H9 (cell line): ENCODE measurements around the gene ENO4. TPM values are rescaled to one million over a fixed set of nuclear protein-coding genes. Genes with fewer than 3 reads are reported as not detected.

Experiments
- DNase-seq: peaks from one replicate; pipeline ENCODE4 v3.0.0-alpha.2; 2017
- H2AFZ ChIP-seq: one replicate; pipeline ENCODE4 v1.6.1; 2013; ENCODE audit warnings: mild to moderate bottlenecking, low read length, control low read depth, moderate library complexity
- H2AK5ac ChIP-seq: 2 replicates; pipeline ENCODE4 v1.6.1; 2013; ENCODE audit warnings: low read length, control low read depth, mixed read lengths; ENCODE audit not compliant: insufficient read length
- H2BK120ac ChIP-seq: one replicate; pipeline ENCODE4 v1.6.1; 2013; ENCODE audit warnings: low read depth, mild to moderate bottlenecking, low read length, control low read depth, inconsistent platforms; ENCODE audit not compliant: poor library complexity, severe bottlenecking
- H2BK12ac ChIP-seq: 2 replicates; pipeline ENCODE4 v1.6.1; 2013; ENCODE audit warnings: low read length, control low read depth, mixed read lengths, low read depth; ENCODE audit not compliant: insufficient read length
- H2BK15ac ChIP-seq: 2 replicates; pipeline ENCODE4 v1.6.1; 2013; ENCODE audit warnings: low read depth, low read length, control low read depth
- H2BK20ac ChIP-seq: one replicate; pipeline ENCODE4 v1.6.1; 2013; ENCODE audit warnings: low read depth, mild to moderate bottlenecking, low read length, control low read depth, inconsistent platforms; ENCODE audit not compliant: poor library complexity, severe bottlenecking
- H2BK5ac ChIP-seq: 2 replicates; pipeline ENCODE4 v1.6.1; 2013; ENCODE audit warnings: low read length, control low read depth, mixed read lengths; ENCODE audit not compliant: insufficient read length
- H3K14ac ChIP-seq: 2 replicates; pipeline ENCODE4 v1.6.1; 2013; ENCODE audit warnings: low read length, control low read depth; ENCODE audit not compliant: insufficient read depth
- H3K18ac ChIP-seq: 2 replicates; pipeline ENCODE4 v1.6.1; 2013; ENCODE audit warnings: low read depth, mild to moderate bottlenecking, mixed read lengths, low read length, control low read depth; ENCODE audit not compliant: insufficient read length
- H3K23ac ChIP-seq: 2 replicates; pipeline ENCODE4 v1.6.1; 2013; ENCODE audit warnings: low read length, control low read depth, mixed read lengths, low read depth; ENCODE audit not compliant: insufficient read length
- H3K23me2 ChIP-seq: 2 replicates; pipeline ENCODE4 v1.6.1; 2013; ENCODE audit warnings: low read depth, mild to moderate bottlenecking, mixed read lengths, low read length, control low read depth; ENCODE audit not compliant: insufficient read length, poor library complexity, severe bottlenecking
- H3K27ac ChIP-seq: 2 replicates; pipeline ENCODE4 v1.5.1; 2013; ENCODE audit warnings: low read length, control low read depth, mixed read lengths, low read depth; ENCODE audit not compliant: insufficient read length
- H3K27me3 ChIP-seq: 2 replicates; pipeline ENCODE4 v1.6.1; 2013; ENCODE audit warnings: low read length, control low read depth, inconsistent platforms; ENCODE audit not compliant: insufficient read depth
- H3K4ac ChIP-seq: 2 replicates; pipeline ENCODE4 v1.6.1; 2013; ENCODE audit warnings: low read depth, mild to moderate bottlenecking, control low read depth, inconsistent platforms, low read length, moderate library complexity
- H3K4me1 ChIP-seq: 2 replicates; pipeline ENCODE4 v1.6.1; 2013; ENCODE audit warnings: low read length, control low read depth, inconsistent platforms; ENCODE audit not compliant: insufficient read depth
- H3K4me2 ChIP-seq: 2 replicates; pipeline ENCODE4 v1.6.1; 2013; ENCODE audit warnings: low read length, control low read depth, mixed read lengths; ENCODE audit not compliant: insufficient read length, insufficient read depth
- H3K56ac ChIP-seq: 2 replicates; pipeline ENCODE4 v1.6.1; 2013; ENCODE audit warnings: low read depth, mild to moderate bottlenecking, mixed read lengths, low read length, control low read depth; ENCODE audit not compliant: insufficient read length
- H3K79me1 ChIP-seq: 2 replicates; pipeline ENCODE4 v1.6.1; 2013; ENCODE audit warnings: low read depth, mild to moderate bottlenecking, moderate library complexity, low read length, control low read depth, inconsistent platforms; ENCODE audit not compliant: insufficient read depth, poor library complexity, severe bottlenecking
- H3K79me2 ChIP-seq: 2 replicates; pipeline ENCODE4 v1.6.1; 2013; ENCODE audit warnings: low read length, control low read depth, inconsistent platforms; ENCODE audit not compliant: insufficient read depth
- H3K9ac ChIP-seq: 2 replicates; pipeline ENCODE4 v1.6.1; 2013; ENCODE audit warnings: low read length, control low read depth, mixed read lengths; ENCODE audit not compliant: insufficient read length; ENCODE audit errors: extremely low read depth
- H3K9me3 ChIP-seq: one replicate; pipeline ENCODE4 v1.6.1; 2013; ENCODE audit warnings: low read depth, low read length, inconsistent platforms; ENCODE audit not compliant: control insufficient read depth
- H3T11ph ChIP-seq: one replicate; pipeline ENCODE4 v1.6.1; 2013; ENCODE audit warnings: mild to moderate bottlenecking, low read length, control low read depth, inconsistent platforms
- H4K20me1 ChIP-seq: one replicate; pipeline ENCODE4 v1.6.1; 2013; ENCODE audit not compliant: control insufficient read depth, insufficient read length, insufficient read depth
- H4K5ac ChIP-seq: 2 replicates; pipeline ENCODE4 v1.6.1; 2013; ENCODE audit warnings: low read depth, mild to moderate bottlenecking, mixed read lengths, low read length, control low read depth; ENCODE audit not compliant: insufficient read length
- H4K8ac ChIP-seq: replicated peaks from 2 replicates; pipeline ENCODE4 v1.6.1; 2013; ENCODE audit warnings: low read length, control low read depth, mixed read lengths, low read depth; ENCODE audit not compliant: insufficient read length
- H4K91ac ChIP-seq: 2 replicates; pipeline ENCODE4 v1.6.1; 2013; ENCODE audit warnings: low read depth, mild to moderate bottlenecking, moderate library complexity, mixed read lengths, low read length, control low read depth; ENCODE audit not compliant: insufficient read length
- H3K27ac Mint-ChIP-seq, 3 experiments: 2 replicates in 2 of 3; 3 replicates in 1 of 3; pipeline ENCODE4 v1.8.0; 2020 to 2021; ENCODE audit warnings: mixed read lengths in 3 of 3, mild to moderate bottlenecking in 1 of 3, moderate library complexity in 1 of 3
- H3K27me3 Mint-ChIP-seq: 2 replicates; pipeline ENCODE4 v1.8.0; 2021; ENCODE audit warnings: low read depth, mild to moderate bottlenecking, moderate library complexity, mixed read lengths
- H3K36me3 Mint-ChIP-seq, 3 experiments: 2 replicates in 2 of 3; 3 replicates in 1 of 3; pipeline ENCODE4 v1.8.0; 2020 to 2021; ENCODE audit warnings: low read depth in 3 of 3, mixed read lengths in 3 of 3; ENCODE audit not compliant: insufficient read depth in 1 of 3
- H3K4me1 Mint-ChIP-seq, 2 experiments: 2 replicates each; pipeline ENCODE4 v1.8.0; 2020; ENCODE audit warnings: mixed read lengths in 2 of 2
- H3K4me3 Mint-ChIP-seq, 2 experiments: 2 replicates in 1 of 2; 3 replicates in 1 of 2; pipeline ENCODE4 v1.8.0; 2020 to 2021; ENCODE audit warnings: mild to moderate bottlenecking in 2 of 2, mixed read lengths in 2 of 2, moderate library complexity in 1 of 2
- H3K9me3 Mint-ChIP-seq, 2 experiments: 2 replicates in 1 of 2; 3 replicates in 1 of 2; pipeline ENCODE4 v1.8.0; 2020; ENCODE audit warnings: mild to moderate bottlenecking in 2 of 2, mixed read lengths in 2 of 2, moderate library complexity in 1 of 2
- WGBS: extraction: QIAGEN DNeasy Blood & Tissue Kit; methylation state at CpG from one replicate; pipeline ENCODE4 v1.1.7; 2013; ENCODE audit warnings: missing lambda C conversion rate, low lambda C conversion rate, mixed read lengths; ENCODE audit not compliant: insufficient read length; ENCODE audit errors: extremely low coverage; 5-methylcytosine and 5-hydroxymethylcytosine counted together
- total RNA-seq: library from RNA; stranded (reverse); gene quantifications from 2 replicates; pipeline ENCODE4 v1.2.1, GENCODE V29; 2021
- TF ChIP-seq, protein P1 (sequence below): fragments of 200-600 bp; sonication (generic); conservative IDR thresholded peaks from 3 replicates; pipeline ENCODE4 v1.8.0; 2021; ENCODE audit warnings: antibody characterized with exemption, mild to moderate bottlenecking

The ENO4 gene
- total RNA-seq, 1 experiment from 2014 or later: 0.26 TPM

DNA sequence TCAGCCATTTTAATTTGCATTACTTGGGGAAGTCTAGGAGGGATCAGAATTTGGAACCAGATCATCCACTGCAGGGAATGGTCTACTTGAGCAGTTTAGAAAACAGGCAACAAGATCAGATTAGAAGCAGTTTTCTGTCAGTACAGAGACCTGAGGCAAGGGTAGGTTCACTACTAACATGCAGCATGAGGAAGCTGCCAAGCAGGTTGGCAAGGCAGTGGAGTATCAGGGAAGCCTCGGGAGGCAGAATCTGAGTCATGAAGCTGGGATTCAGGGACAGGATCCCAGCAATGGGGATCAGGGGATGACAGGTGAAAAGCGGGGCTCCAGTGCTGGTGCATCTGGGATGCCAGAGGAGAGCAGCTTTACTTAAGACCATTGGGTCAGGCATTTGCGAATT, 28.1 kb downstream of the ENO4 start:
- Histone ChIP-seq H2AFZ (no peak overlapping the region), H3K4ac (no peak overlapping the region), H2AK5ac (no peak overlapping the region), H3K27ac (no peak overlapping the region), H3K79me2 (no peaks in the 10 kb centered on the region), H3K18ac (no peak overlapping the region), H4K8ac (no peak overlapping the region), H3K23me2 (no peaks in the 10 kb centered on the region), H2BK12ac (no peak overlapping the region), H3K14ac (no peak overlapping the region), H4K91ac (no peak overlapping the region), H4K5ac (no peak overlapping the region), H3T11ph (no peak overlapping the region), H2BK120ac (no peak overlapping the region), H3K79me1 (no peaks in the 10 kb centered on the region), H4K20me1 (no peaks in the 10 kb centered on the region), H3K27me3 (no peaks in the 10 kb centered on the region), H3K4me2 (no peak overlapping the region), H2BK15ac (no peak overlapping the region), H3K56ac (no peak overlapping the region), H3K23ac (no peak overlapping the region), H2BK5ac (no peak overlapping the region), H3K9me3 (no peaks in the 10 kb centered on the region), H3K9ac (no peak overlapping the region), H3K4me1 (peaks cover 3% of the 10 kb centered on the region; the same call in 1 of the 2 replicates), H2BK20ac (no peak overlapping the region)
- H3K27me3 Mint-ChIP-seq: no peaks in the 10 kb centered on the region
- no peak overlapping the region for H3K27ac Mint-ChIP-seq
- WGBS: no CpG with 5 or more reads among the region's 3 CpGs
- no peak overlapping the region for H3K4me3 Mint-ChIP-seq
- peaks cover 43 to 48% of the 10 kb centered on the region in 2 experiments for H3K4me1 Mint-ChIP-seq
- peaks cover 2% of the 10 kb centered on the region in 2 experiments for H3K9me3 Mint-ChIP-seq
- H3K36me3 Mint-ChIP-seq: peaks cover 2 to 3% (median 2%) of the 10 kb centered on the region in 3 experiments; a peak in 6 of 7 replicates
- no peak for DNase-seq
- TF ChIP-seq, protein P1, sequence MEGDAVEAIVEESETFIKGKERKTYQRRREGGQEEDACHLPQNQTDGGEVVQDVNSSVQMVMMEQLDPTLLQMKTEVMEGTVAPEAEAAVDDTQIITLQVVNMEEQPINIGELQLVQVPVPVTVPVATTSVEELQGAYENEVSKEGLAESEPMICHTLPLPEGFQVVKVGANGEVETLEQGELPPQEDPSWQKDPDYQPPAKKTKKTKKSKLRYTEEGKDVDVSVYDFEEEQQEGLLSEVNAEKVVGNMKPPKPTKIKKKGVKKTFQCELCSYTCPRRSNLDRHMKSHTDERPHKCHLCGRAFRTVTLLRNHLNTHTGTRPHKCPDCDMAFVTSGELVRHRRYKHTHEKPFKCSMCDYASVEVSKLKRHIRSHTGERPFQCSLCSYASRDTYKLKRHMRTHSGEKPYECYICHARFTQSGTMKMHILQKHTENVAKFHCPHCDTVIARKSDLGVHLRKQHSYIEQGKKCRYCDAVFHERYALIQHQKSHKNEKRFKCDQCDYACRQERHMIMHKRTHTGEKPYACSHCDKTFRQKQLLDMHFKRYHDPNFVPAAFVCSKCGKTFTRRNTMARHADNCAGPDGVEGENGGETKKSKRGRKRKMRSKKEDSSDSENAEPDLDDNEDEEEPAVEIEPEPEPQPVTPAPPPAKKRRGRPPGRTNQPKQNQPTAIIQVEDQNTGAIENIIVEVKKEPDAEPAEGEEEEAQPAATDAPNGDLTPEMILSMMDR: no peak
